ENCODE measurements around the gene HDDC2.

The HDDC2 gene

DNA sequence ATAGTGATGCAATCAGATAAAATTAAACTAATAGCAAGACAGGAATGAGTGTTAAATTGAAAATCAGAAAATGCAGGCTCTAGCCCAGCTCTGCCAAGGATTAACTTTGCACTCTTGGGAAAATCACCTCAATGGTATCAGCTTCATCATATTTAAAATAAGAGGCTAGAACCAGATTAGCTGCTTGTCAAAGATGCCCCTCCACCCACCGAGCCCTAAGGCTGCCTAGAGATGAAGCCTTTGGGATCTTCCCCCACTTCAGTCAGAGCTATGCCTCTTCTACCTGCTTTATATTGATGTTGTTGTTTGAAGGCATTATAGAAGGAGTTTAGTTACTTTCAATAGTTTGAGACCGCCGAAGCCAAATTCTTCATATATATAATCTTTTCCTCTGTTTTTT lies 47.4 kb downstream of the HDDC2 start:
- Histone ChIP-seq H3K27ac (ENCODE audit: low read length) (no peak overlapping the region), H3K27me3 (ENCODE audit: control insufficient read depth in 1 of 2, insufficient read depth in 2 of 2, low read length in 2 of 2) (no peaks in the 10 kb centered on the region), H3K9ac (ENCODE audit: low read length in 2 of 2) (no peak overlapping the region), H3K4me1 (ENCODE audit: control insufficient read depth, insufficient read depth, low read length) (no peaks in the 10 kb centered on the region), H3K4me3 (ENCODE audit: low read length in 2 of 2) (no peak overlapping the region), H3K36me3 (ENCODE audit: control insufficient read depth in 2 of 2, insufficient read depth in 2 of 2, low read length in 2 of 2) (no peaks in the 10 kb centered on the region), H3K9me3 (ENCODE audit: control insufficient read depth in 2 of 2, low read length in 2 of 2) (no peaks in the 10 kb centered on the region)

DNA sequence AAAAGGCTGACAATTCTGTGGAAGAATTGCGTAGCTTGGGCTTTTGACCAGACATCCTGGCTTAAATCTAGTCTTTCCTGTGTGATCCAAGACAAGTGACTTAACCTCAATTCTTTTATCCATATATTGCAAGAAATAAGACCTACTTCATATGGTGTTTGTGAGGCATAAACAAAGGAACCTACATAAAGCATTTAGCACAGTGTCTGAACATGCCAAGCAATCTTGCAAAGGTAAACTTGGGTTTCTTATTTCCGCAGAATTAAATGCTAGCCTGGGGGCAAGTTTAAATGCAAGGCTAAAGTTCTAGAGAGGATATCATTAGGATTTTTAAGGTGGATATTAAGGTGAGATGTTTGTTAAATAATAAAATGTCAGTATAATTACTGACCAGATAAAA lies 47.9 kb downstream of the HDDC2 start:
- H3K27me3 ChIP-seq (ENCODE audit: control insufficient read depth in 1 of 2, insufficient read depth in 2 of 2, low read length in 2 of 2) = no peaks in the 10 kb centered on the region
- no peaks in the 10 kb centered on the region for H3K9me3 ChIP-seq (ENCODE audit: control insufficient read depth in 2 of 2, low read length in 2 of 2)
- H3K9ac ChIP-seq (ENCODE audit: low read length in 2 of 2) = no peak overlapping the region
- no peak overlapping the region for H3K4me3 ChIP-seq (ENCODE audit: low read length in 2 of 2)
- H3K4me1 ChIP-seq (ENCODE audit: control insufficient read depth, insufficient read depth, low read length) = no peaks in the 10 kb centered on the region
- H3K27ac ChIP-seq (ENCODE audit: low read length) = no peak overlapping the region
- H3K36me3 ChIP-seq (ENCODE audit: control insufficient read depth in 2 of 2, insufficient read depth in 2 of 2, low read length in 2 of 2) = no peaks in the 10 kb centered on the region

DNA sequence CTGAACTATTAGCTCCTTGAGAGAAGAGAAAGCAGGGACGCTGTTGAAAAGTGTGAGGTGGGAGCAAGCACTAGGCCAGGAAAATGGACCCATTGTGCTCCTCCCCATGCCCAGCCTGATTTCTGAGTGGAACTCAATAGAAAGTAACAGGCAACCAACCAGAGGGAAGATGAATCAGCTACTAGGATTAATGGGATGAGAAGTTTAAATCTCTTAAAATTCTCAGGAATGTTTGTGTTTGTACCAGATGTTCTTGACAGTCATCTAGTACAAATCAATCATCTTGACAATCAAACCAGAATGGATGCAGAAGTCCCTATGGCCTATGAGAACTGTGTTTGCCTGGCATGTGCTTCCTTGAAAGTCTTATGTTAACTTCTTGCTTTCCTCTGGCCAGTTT lies 48.9 kb downstream of the HDDC2 start:
- Histone ChIP-seq H3K4me1 (ENCODE audit: control insufficient read depth, insufficient read depth, low read length) (no peaks in the 10 kb centered on the region), H3K4me3 (ENCODE audit: low read length in 2 of 2) (no peak overlapping the region), H3K27ac (ENCODE audit: low read length) (no peak overlapping the region), H3K9me3 (ENCODE audit: control insufficient read depth in 2 of 2, low read length in 2 of 2) (no peaks in the 10 kb centered on the region), H3K27me3 (ENCODE audit: control insufficient read depth in 1 of 2, insufficient read depth in 2 of 2, low read length in 2 of 2) (no peaks in the 10 kb centered on the region), H3K36me3 (ENCODE audit: control insufficient read depth in 2 of 2, insufficient read depth in 2 of 2, low read length in 2 of 2) (no peaks in the 10 kb centered on the region), H3K9ac (ENCODE audit: low read length in 2 of 2) (no peak overlapping the region)

DNA sequence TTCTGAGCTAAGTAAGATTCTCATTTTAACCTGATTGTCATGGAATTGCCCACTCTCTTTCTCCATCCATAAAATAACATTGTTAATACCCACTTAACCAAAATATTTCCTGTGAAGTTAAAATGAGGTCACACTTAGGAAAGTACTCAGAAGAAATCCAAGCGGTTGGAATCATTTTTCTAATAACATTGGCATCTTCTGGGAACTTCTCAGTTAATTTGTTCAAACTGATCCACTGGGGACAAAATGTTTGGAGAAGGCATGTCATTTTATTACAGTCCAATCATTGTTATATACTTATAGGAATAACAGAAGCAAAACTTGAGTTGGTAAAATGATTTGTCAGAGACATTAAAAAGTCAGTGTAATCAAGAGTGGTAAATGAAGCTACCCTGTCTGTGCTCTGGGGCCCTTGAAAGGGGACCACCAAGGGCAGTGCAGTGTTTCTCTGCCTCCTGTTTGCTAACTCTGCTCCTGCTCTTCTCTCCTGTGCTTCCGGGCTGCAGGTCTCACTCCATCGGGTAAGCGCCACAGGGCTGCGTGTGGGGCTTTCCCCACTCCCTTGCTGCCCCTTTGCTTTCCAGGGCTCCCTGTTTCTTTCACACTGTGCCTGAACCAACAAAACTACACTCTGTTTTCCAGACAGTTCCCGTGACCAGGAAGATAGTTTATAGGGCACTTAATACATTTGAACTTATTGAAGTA lies 50.1 kb downstream of the HDDC2 start:
- Histone ChIP-seq H3K4me1 (ENCODE audit: control insufficient read depth, insufficient read depth, low read length) (no peaks in the 10 kb centered on the region), H3K27ac (ENCODE audit: low read length) (no peak overlapping the region), H3K9me3 (ENCODE audit: control insufficient read depth in 2 of 2, low read length in 2 of 2) (no peaks in the 10 kb centered on the region), H3K9ac (ENCODE audit: low read length in 2 of 2) (no peak overlapping the region), H3K4me3 (ENCODE audit: low read length in 2 of 2) (no peak overlapping the region), H3K36me3 (ENCODE audit: control insufficient read depth in 2 of 2, insufficient read depth in 2 of 2, low read length in 2 of 2) (no peaks in the 10 kb centered on the region), H3K27me3 (ENCODE audit: control insufficient read depth in 1 of 2, insufficient read depth in 2 of 2, low read length in 2 of 2) (no peaks in the 10 kb centered on the region)

GRCh38 chr6:125250511-125250910 lies 51.3 kb downstream of the HDDC2 start:
- Histone ChIP-seq H3K27me3 (ENCODE audit: control insufficient read depth in 1 of 2, insufficient read depth in 2 of 2, low read length in 2 of 2) (no peaks in the 10 kb centered on the region), H3K4me3 (ENCODE audit: low read length in 2 of 2) (no peak overlapping the region), H3K9me3 (ENCODE audit: control insufficient read depth in 2 of 2, low read length in 2 of 2) (no peaks in the 10 kb centered on the region), H3K9ac (ENCODE audit: low read length in 2 of 2) (no peak overlapping the region), H3K36me3 (ENCODE audit: control insufficient read depth in 2 of 2, insufficient read depth in 2 of 2, low read length in 2 of 2) (no peaks in the 10 kb centered on the region), H3K4me1 (ENCODE audit: control insufficient read depth, insufficient read depth, low read length) (no peaks in the 10 kb centered on the region), H3K27ac (ENCODE audit: low read length) (no peak overlapping the region)

- Histone ChIP-seq H3K4me3 (ENCODE audit: low read length in 2 of 2) (no peak overlapping the region), H3K27me3 (ENCODE audit: control insufficient read depth in 1 of 2, insufficient read depth in 2 of 2, low read length in 2 of 2) (no peaks in the 10 kb centered on the region), H3K9me3 (ENCODE audit: control insufficient read depth in 2 of 2, low read length in 2 of 2) (no peaks in the 10 kb centered on the region), H3K4me1 (ENCODE audit: control insufficient read depth, insufficient read depth, low read length) (no peaks in the 10 kb centered on the region), H3K27ac (ENCODE audit: low read length) (no peak overlapping the region), H3K36me3 (ENCODE audit: control insufficient read depth in 2 of 2, insufficient read depth in 2 of 2, low read length in 2 of 2) (no peaks in the 10 kb centered on the region), H3K9ac (ENCODE audit: low read length in 2 of 2) (no peak overlapping the region)
Observed at GRCh38 chr6:125248136-125248535, 53.6 kb downstream of the HDDC2 start.

- H3K4me3 ChIP-seq (ENCODE audit: low read length in 2 of 2) = no peak overlapping the region
- H3K9me3 ChIP-seq (ENCODE audit: control insufficient read depth in 2 of 2, low read length in 2 of 2) = peaks cover 0 to 2% of the 10 kb centered on the region in 2 donors
- H3K9ac ChIP-seq (ENCODE audit: low read length in 2 of 2) = no peak overlapping the region
- no peak overlapping the region for H3K27ac ChIP-seq (ENCODE audit: low read length)
- no peaks in the 10 kb centered on the region for H3K4me1 ChIP-seq (ENCODE audit: control insufficient read depth, insufficient read depth, low read length)
- H3K36me3 ChIP-seq (ENCODE audit: control insufficient read depth in 2 of 2, insufficient read depth in 2 of 2, low read length in 2 of 2) = no peaks in the 10 kb centered on the region
- H3K27me3 ChIP-seq (ENCODE audit: control insufficient read depth in 1 of 2, insufficient read depth in 2 of 2, low read length in 2 of 2) = no peaks in the 10 kb centered on the region
Observed at GRCh38 chr6:125246566-125246965, 55.2 kb downstream of the HDDC2 start.

GRCh38 chr6:125245523-125246264 lies 56.1 kb downstream of the HDDC2 start:
- Histone ChIP-seq H3K4me3 (ENCODE audit: low read length in 2 of 2) (no peak overlapping the region), H3K27me3 (ENCODE audit: control insufficient read depth in 1 of 2, insufficient read depth in 2 of 2, low read length in 2 of 2) (no peaks in the 10 kb centered on the region), H3K27ac (ENCODE audit: low read length) (no peak overlapping the region), H3K9me3 (ENCODE audit: control insufficient read depth in 2 of 2, low read length in 2 of 2) (peaks cover 0 to 2% of the 10 kb centered on the region in 2 donors), H3K4me1 (ENCODE audit: control insufficient read depth, insufficient read depth, low read length) (no peaks in the 10 kb centered on the region), H3K9ac (ENCODE audit: low read length in 2 of 2) (no peak overlapping the region), H3K36me3 (ENCODE audit: control insufficient read depth in 2 of 2, insufficient read depth in 2 of 2, low read length in 2 of 2) (no peaks in the 10 kb centered on the region)

GRCh38 chr6:125245109-125245508 lies 56.7 kb downstream of the HDDC2 start:
- H3K9me3 ChIP-seq (ENCODE audit: control insufficient read depth in 2 of 2, low read length in 2 of 2) = peaks cover 0 to 2% of the 10 kb centered on the region in 2 donors
- no peaks in the 10 kb centered on the region for H3K4me1 ChIP-seq (ENCODE audit: control insufficient read depth, insufficient read depth, low read length)
- H3K9ac ChIP-seq (ENCODE audit: low read length in 2 of 2) = no peak overlapping the region
- H3K36me3 ChIP-seq (ENCODE audit: control insufficient read depth in 2 of 2, insufficient read depth in 2 of 2, low read length in 2 of 2) = no peaks in the 10 kb centered on the region
- H3K27me3 ChIP-seq (ENCODE audit: control insufficient read depth in 1 of 2, insufficient read depth in 2 of 2, low read length in 2 of 2) = no peaks in the 10 kb centered on the region
- H3K4me3 ChIP-seq (ENCODE audit: low read length in 2 of 2) = no peak overlapping the region
- no peak overlapping the region for H3K27ac ChIP-seq (ENCODE audit: low read length)

DNA sequence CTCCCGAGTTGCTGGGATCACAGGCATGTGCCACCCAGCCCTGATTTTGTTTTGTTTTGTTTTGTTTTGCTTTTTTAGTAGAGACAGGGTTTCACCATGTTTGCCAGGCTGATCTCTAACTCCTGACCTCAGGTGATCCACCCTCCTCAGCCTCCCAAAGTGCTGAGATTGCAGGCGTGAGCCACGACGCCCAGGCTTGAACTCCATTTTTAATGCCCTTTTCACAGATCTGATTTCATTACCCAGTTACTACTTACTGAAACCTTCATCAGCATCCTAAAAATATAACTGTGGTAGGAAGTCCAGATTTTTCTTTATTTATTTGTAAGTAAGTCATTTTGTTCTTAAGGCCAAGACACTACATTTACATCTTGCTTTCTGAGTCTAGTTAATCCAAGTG lies 64.0 kb downstream of the HDDC2 start:
- Histone ChIP-seq H3K27me3 (ENCODE audit: control insufficient read depth in 1 of 2, insufficient read depth in 2 of 2, low read length in 2 of 2) (no peaks in the 10 kb centered on the region), H3K4me1 (ENCODE audit: control insufficient read depth, insufficient read depth, low read length) (no peaks in the 10 kb centered on the region), H3K9ac (ENCODE audit: low read length in 2 of 2) (no peak overlapping the region), H3K36me3 (ENCODE audit: control insufficient read depth in 2 of 2, insufficient read depth in 2 of 2, low read length in 2 of 2) (no peaks in the 10 kb centered on the region), H3K4me3 (ENCODE audit: low read length in 2 of 2) (no peak overlapping the region), H3K27ac (ENCODE audit: low read length) (no peak overlapping the region), H3K9me3 (ENCODE audit: control insufficient read depth in 2 of 2, low read length in 2 of 2) (peaks cover 0 to 2% of the 10 kb centered on the region in 2 donors)
